T-cell (primary cell): ENCODE results near the gene FBN2. TPM values are rescaled to one million over a fixed set of nuclear protein-coding genes. Genes with fewer than 3 reads are reported as not detected.

Experiments used
- ATAC-seq, 4 experiments: fragments of 200-7000 bp in 3 of 4; fragments of 150-1000 bp in 1 of 4; cut with Tn5 transposase; replicated peaks in 1 of 4; 1 replicate in 3 of 4; 2 replicates in 1 of 4; pipeline ENCODE4 v1.10.0; 2021; ENCODE audit warnings: moderate library complexity in 3 of 4, mild to moderate bottlenecking in 2 of 4, moderate number of reproducible peaks in 1 of 4
- CTCF ChIA-PET, 2 donors: fragments of 300-600 bp; sonication (Branson Sonifier 250); formaldehyde crosslinking; loops; one replicate each; lab custom pipeline; 2022; ENCODE audit warnings: antibody characterized with exemption in 2 of 2; lab: Charles Lee
- POLR2A ChIA-PET, 2 donors: fragments of 300-600 bp; sonication (Branson Sonifier 250); formaldehyde crosslinking; loops; one replicate each; lab custom pipeline; 2022; ENCODE audit warnings: antibody characterized with exemption in 2 of 2; lab: Charles Lee
- DNase-seq, 35 experiments: peaks; one replicate each; pipeline versions ENCODE4 v3.0.0 to v3.0.0-alpha.2; 2013 to 2023
- H3K27ac ChIP-seq: one replicate; pipeline ENCODE4 v1.5.1; 2013; ENCODE audit warnings: low read length
- H3K27me3 ChIP-seq, 2 experiments: replicated peaks in 1 of 2; 1 replicate in 1 of 2; 2 replicates in 1 of 2; pipeline versions ENCODE4 v1.6.1 to v1.7.0; 2013; ENCODE audit warnings: low read length in 1 of 2, mixed read lengths in 1 of 2; ENCODE audit not compliant: control insufficient read depth in 2 of 2, insufficient read depth in 2 of 2; ENCODE audit errors: extremely low read depth in 1 of 2
- H3K36me3 ChIP-seq, 2 donors: 1 replicate in 1 of 2; 2 replicates in 1 of 2; pipeline versions ENCODE4 v1.6.1 to v1.7.0; 2013; ENCODE audit warnings: low read length in 1 of 2; ENCODE audit not compliant: control insufficient read depth in 2 of 2, insufficient read depth in 1 of 2; ENCODE audit errors: extremely low read depth in 1 of 2
- H3K4me1 ChIP-seq, 2 experiments: 1 replicate in 1 of 2; 2 replicates in 1 of 2; pipeline versions ENCODE4 v1.6.1 to v1.7.0; 2013; ENCODE audit warnings: low read length in 2 of 2, mixed read lengths in 1 of 2; ENCODE audit not compliant: insufficient read depth in 2 of 2, control insufficient read depth in 1 of 2; ENCODE audit errors: extremely low read depth in 1 of 2
- H3K4me3 ChIP-seq, 2 donors: 1 replicate in 1 of 2; 2 replicates in 1 of 2; pipeline versions ENCODE4 v1.5.1 to v1.7.0; 2013; ENCODE audit warnings: mild to moderate bottlenecking in 2 of 2, low read length in 1 of 2, moderate library complexity in 1 of 2; ENCODE audit not compliant: control insufficient read depth in 1 of 2; ENCODE audit errors: extremely low read depth in 1 of 2
- H3K9me3 ChIP-seq: 2 replicates; pipeline ENCODE4 v1.7.0; 2013
- H3K27ac Mint-ChIP-seq, 2 donors: one replicate each; pipeline ENCODE4 v1.8.0; 2020 to 2021; ENCODE audit warnings: mild to moderate bottlenecking in 2 of 2, mixed read lengths in 2 of 2
- H3K27me3 Mint-ChIP-seq, 2 donors: one replicate each; pipeline ENCODE4 v1.8.0; 2021 to 2022; ENCODE audit warnings: mixed read lengths in 2 of 2
- H3K36me3 Mint-ChIP-seq: one replicate; pipeline ENCODE4 v1.8.0; 2021; ENCODE audit warnings: mixed read lengths
- H3K4me1 Mint-ChIP-seq, 3 donors: one replicate each; pipeline ENCODE4 v1.8.0; 2020 to 2022; ENCODE audit warnings: mixed read lengths in 3 of 3, mild to moderate bottlenecking in 1 of 3
- H3K4me3 Mint-ChIP-seq, 3 donors: one replicate each; pipeline ENCODE4 v1.8.0; 2020 to 2022; ENCODE audit warnings: mild to moderate bottlenecking in 3 of 3, mixed read lengths in 3 of 3, moderate library complexity in 3 of 3
- H3K9me3 Mint-ChIP-seq, 3 donors: one replicate each; pipeline ENCODE4 v1.8.0; 2020 to 2022; ENCODE audit warnings: mixed read lengths in 3 of 3
- WGBS: methylation state at CpG from one replicate; pipeline ENCODE4 v1.1.5; 2013; ENCODE audit warnings: missing lambda C conversion rate; ENCODE audit not compliant: insufficient coverage; 5-methylcytosine and 5-hydroxymethylcytosine counted together
- total RNA-seq, 35 experiments: library from RNA in 6 of 35; stranded (reverse) in 6 of 35; fragments of 120-200 nt in 1 of 35; gene quantifications; one replicate each; pipeline versions ENCODE4 v1.2.1 to v1.2.4 and lab custom pipeline; 2013 to 2026

The FBN2 gene
- under 1 TPM in 3 of 5 donors, not detected in 2; 0.32 to 0.61 (median 0.36) TPM for total RNA-seq
- total RNA-seq (2013) = 0.41 TPM
- total RNA-seq (lab: John Stamatoyannopoulos, UW) = 0 to 0.51 (median 0) reads per million in 29 experiments

DNA sequence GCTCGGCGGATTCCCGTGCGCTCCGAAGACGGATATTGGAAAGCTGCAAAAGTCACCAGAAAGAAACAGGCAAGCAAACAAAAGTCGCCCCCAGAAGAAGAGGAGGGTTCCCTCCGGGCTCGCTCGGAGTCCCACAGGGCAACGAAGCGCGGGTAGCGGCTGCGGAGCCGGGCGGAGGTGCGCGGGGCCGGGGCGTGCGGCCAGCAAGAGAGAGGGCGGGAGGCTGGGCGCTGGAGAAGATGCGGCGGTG, at the start of gene FBN2:
FBN2 (minus strand) TSS at position 246 of the 250 bp plus-strand sequence. CDS start 642 bp downstream, outside the sequence.
- CTCF ChIA-PET = no interaction called here
- Histone ChIP-seq H3K4me3 (peak within 1 kb of the TSS in 1 of 2 donors; percentile 58), H3K9me3 (no peaks in the 10 kb centered on the region), H3K27ac (no peak within 1 kb of the TSS), H3K27me3 (peaks cover 6 to 32% of the 10 kb centered on the region in 2 experiments), H3K36me3 (no peaks in the 10 kb centered on the region), H3K4me1 (peaks cover 0 to 7% of the 10 kb centered on the region in 2 experiments)
- WGBS = 13% methylated on average over 26 of the region's 26 CpGs
- H3K9me3 Mint-ChIP-seq = peaks cover 0 to 6% (median 3%) of the 10 kb centered on the region in 3 donors
- peaks cover 0 to 5% (median 0%) of the 10 kb centered on the region in 3 donors for H3K4me1 Mint-ChIP-seq
- POLR2A ChIA-PET = no interaction called here
- peak within 1 kb of the TSS in 1 of 3 donors; percentile 13 for H3K4me3 Mint-ChIP-seq
- H3K27ac Mint-ChIP-seq = no peak within 1 kb of the TSS
- ATAC-seq (no peak), DNase-seq (no peak)
- H3K36me3 Mint-ChIP-seq = no peaks in the 10 kb centered on the region
- peaks cover 37 to 40% of the 10 kb centered on the region in 2 donors for H3K27me3 Mint-ChIP-seq

DNA sequence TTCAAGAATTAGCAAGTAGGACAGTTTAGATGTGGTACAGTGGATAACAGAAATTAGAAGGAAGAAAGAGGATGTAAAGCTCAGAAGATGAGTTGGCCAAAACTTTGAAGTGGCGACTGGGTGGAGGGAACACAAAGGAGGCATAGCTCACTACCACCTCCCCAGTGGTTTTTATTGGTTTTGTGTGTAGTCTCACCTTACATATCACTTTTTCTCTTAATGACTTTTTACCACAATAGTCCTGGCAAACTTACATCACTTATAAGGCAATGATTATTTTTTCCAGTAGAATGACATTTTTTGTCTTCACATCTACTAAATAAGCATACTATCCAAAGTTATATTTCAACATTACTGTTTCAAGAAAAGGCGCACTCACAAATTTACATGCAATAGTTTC, 49.2 kb upstream of the FBN2 start:
- Histone ChIP-seq H3K9me3 (no peaks in the 10 kb centered on the region), H3K27ac (no peak overlapping the region), H3K4me3 (no peak overlapping the region), H3K36me3 (no peaks in the 10 kb centered on the region), H3K27me3 (no peaks in the 10 kb centered on the region), H3K4me1 (no peaks in the 10 kb centered on the region)
- ChIA-PET CTCF (no interaction called here), POLR2A (no interaction called here)
- no CpG with 5 or more reads among the region's 2 CpGs for WGBS
- no peaks in the 10 kb centered on the region for H3K27me3 Mint-ChIP-seq
- ATAC-seq (no peak), DNase-seq (no peak)
- peaks cover 0 to 12% (median 0%) of the 10 kb centered on the region in 3 donors for H3K9me3 Mint-ChIP-seq
- H3K4me1 Mint-ChIP-seq = no peaks in the 10 kb centered on the region
- H3K27ac Mint-ChIP-seq = no peak overlapping the region
- no peak overlapping the region for H3K4me3 Mint-ChIP-seq
- H3K36me3 Mint-ChIP-seq = no peaks in the 10 kb centered on the region

DNA sequence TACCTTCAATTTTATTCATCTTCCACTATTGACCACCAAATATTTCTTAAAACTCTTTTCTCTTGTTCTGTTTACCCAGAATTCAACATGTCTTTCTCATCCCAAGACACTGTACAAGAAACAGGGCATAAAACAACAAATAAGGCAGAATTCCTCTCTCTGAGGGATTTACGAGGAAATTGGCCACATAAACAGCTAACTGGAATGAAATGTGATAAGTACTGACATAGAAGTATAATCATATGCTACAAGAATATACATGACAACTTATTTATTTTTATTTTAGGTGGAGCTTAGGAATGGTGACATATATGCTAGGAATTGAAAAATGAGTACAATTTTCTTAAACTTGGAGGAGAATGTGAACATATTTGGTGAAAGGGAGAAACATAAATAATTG, 48.8 kb upstream of the FBN2 start:
- no peaks in the 10 kb centered on the region for H3K27me3 ChIP-seq
- Mint-ChIP-seq H3K27ac (no peak overlapping the region), H3K4me1 (no peaks in the 10 kb centered on the region), H3K27me3 (no peaks in the 10 kb centered on the region), H3K9me3 (peaks cover 0 to 13% (median 0%) of the 10 kb centered on the region in 3 donors), H3K4me3 (no peak overlapping the region), H3K36me3 (no peaks in the 10 kb centered on the region)
- WGBS = no CpG with 5 or more reads among the region's 1 CpG
- no peak for ATAC-seq
- CTCF ChIA-PET = no interaction called here
- DNase-seq = no peak
- POLR2A ChIA-PET = no interaction called here
- H3K4me1 ChIP-seq = no peaks in the 10 kb centered on the region
- no peak overlapping the region for H3K27ac ChIP-seq
- H3K4me3 ChIP-seq = no peak overlapping the region
- no peaks in the 10 kb centered on the region for H3K9me3 ChIP-seq
- no peaks in the 10 kb centered on the region for H3K36me3 ChIP-seq

DNA sequence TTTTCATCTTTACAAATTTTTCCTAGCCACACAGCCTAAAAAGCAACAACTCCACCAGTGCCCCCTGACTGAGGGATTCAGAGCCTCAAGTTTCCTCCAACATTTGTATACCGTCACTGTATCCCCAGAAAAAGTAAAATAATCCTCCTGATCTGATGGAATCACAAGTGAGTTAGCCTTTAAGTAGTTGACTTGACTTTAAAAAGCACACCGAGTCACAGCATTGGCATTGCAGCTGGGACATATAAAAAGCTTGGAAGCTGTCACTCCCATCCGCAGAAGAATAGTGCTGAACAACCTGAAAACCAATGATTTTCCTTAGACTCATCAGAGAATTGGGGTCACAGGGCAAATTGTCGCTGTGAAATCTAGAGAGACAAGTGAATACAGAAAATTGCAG, 41.6 kb upstream of the FBN2 start:
- Histone ChIP-seq H3K4me3 (no peak overlapping the region), H3K36me3 (no peaks in the 10 kb centered on the region), H3K27me3 (no peaks in the 10 kb centered on the region), H3K4me1 (no peaks in the 10 kb centered on the region), H3K9me3 (no peaks in the 10 kb centered on the region), H3K27ac (no peak overlapping the region)
- Mint-ChIP-seq H3K27ac (no peak overlapping the region), H3K36me3 (no peaks in the 10 kb centered on the region), H3K9me3 (peaks cover 0 to 31% (median 8%) of the 10 kb centered on the region in 3 donors), H3K4me3 (no peak overlapping the region), H3K27me3 (no peaks in the 10 kb centered on the region), H3K4me1 (no peaks in the 10 kb centered on the region)
- ChIA-PET POLR2A (no interaction called here), CTCF (no interaction called here)
- ATAC-seq = no peak
- DNase-seq = no peak
- 80% methylated on average over 2 of the region's 4 CpGs for WGBS

DNA sequence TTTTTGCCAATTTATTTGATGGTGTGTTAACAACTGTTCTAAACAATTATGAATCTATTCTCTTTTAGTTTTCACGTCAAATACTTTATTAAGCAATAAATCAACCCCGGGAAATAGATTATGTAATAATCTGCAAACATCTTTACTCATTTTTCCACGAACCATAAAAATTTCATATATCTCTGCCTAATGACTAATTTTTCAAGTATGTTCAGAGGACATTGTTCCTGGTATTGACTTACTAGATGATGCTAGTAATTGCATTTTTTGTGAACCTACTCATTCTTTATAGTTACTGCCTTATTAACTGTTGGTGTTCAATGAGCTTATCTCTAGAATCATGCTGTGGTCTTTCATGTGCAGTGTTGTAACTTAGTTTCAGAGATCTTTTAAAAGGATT, 41.0 kb upstream of the FBN2 start:
- no peaks in the 10 kb centered on the region for H3K36me3 Mint-ChIP-seq
- CTCF ChIA-PET = no interaction called here
- no peak overlapping the region for H3K4me3 Mint-ChIP-seq
- Histone ChIP-seq H3K9me3 (no peaks in the 10 kb centered on the region), H3K4me3 (no peak overlapping the region), H3K4me1 (no peaks in the 10 kb centered on the region), H3K27ac (no peak overlapping the region), H3K36me3 (no peaks in the 10 kb centered on the region), H3K27me3 (no peaks in the 10 kb centered on the region)
- no peak overlapping the region for H3K27ac Mint-ChIP-seq
- peaks cover 0 to 31% (median 8%) of the 10 kb centered on the region in 3 donors for H3K9me3 Mint-ChIP-seq
- no peaks in the 10 kb centered on the region for H3K4me1 Mint-ChIP-seq
- POLR2A ChIA-PET = no interaction called here
- WGBS = no CpG with 5 or more reads among the region's 3 CpGs
- DNase-seq (no peak), ATAC-seq (no peak)
- H3K27me3 Mint-ChIP-seq = no peaks in the 10 kb centered on the region

DNA sequence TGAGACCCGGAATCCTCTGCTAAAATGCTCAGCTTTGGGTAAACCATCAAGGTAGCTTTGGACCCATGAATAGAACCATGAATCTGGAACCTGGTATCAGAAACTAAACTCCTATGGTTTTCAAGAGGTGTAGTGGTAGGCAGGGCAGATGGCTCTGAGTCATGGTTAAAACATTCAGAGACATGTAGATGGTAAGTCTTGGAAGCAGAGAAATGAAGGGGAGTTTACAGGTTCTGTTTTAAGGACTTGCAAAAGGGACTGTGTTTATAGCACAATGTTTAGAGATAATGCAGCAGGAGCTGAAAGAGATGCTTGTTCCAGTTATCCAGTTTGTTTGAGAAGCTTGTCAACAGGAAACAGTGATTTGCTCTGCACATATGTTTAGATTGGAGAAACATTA, 36.0 kb upstream of the FBN2 start:
- Histone ChIP-seq H3K27ac (no peak overlapping the region), H3K4me3 (no peak overlapping the region), H3K9me3 (no peaks in the 10 kb centered on the region), H3K27me3 (no peaks in the 10 kb centered on the region), H3K36me3 (no peaks in the 10 kb centered on the region), H3K4me1 (no peaks in the 10 kb centered on the region)
- no peak for DNase-seq
- POLR2A ChIA-PET = no interaction called here
- 43% methylated on average over 1 of the region's 1 CpG for WGBS
- peaks cover 0 to 12% (median 8%) of the 10 kb centered on the region in 3 donors for H3K9me3 Mint-ChIP-seq
- CTCF ChIA-PET = no interaction called here
- H3K36me3 Mint-ChIP-seq = no peaks in the 10 kb centered on the region
- no peaks in the 10 kb centered on the region for H3K4me1 Mint-ChIP-seq
- no peak overlapping the region for H3K27ac Mint-ChIP-seq
- no peak overlapping the region for H3K4me3 Mint-ChIP-seq
- no peak for ATAC-seq
- no peaks in the 10 kb centered on the region for H3K27me3 Mint-ChIP-seq

DNA sequence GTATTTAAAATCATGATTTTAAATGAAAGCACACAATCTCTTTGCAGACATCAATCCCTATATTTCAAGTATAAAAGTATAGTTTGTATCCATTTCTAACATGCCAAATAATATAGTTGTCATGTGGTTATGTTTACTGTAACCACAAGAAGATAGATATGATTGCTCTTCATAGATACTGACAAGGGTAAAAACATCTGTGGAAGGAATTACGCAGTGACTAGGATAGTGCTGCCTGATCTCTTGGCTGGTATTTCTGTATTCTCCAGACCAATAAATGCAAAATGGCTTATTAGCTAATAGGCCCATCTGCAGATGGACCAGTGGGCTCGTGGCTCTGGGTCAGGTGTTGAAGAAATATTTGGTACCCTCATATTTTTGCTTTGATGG, 34.9 kb upstream of the FBN2 start:
- Mint-ChIP-seq H3K4me3 (no peak overlapping the region), H3K27me3 (no peaks in the 10 kb centered on the region), H3K9me3 (peaks cover 0 to 9% (median 8%) of the 10 kb centered on the region in 3 donors), H3K27ac (no peak overlapping the region), H3K36me3 (no peaks in the 10 kb centered on the region), H3K4me1 (no peaks in the 10 kb centered on the region)
- no CpG with 5 or more reads among the region's 2 CpGs for WGBS
- Histone ChIP-seq H3K4me1 (no peaks in the 10 kb centered on the region), H3K27ac (no peak overlapping the region), H3K9me3 (no peaks in the 10 kb centered on the region), H3K27me3 (no peaks in the 10 kb centered on the region), H3K4me3 (no peak overlapping the region), H3K36me3 (no peaks in the 10 kb centered on the region)
- DNase-seq (no peak), ATAC-seq (no peak)
- POLR2A ChIA-PET = no interaction called here
- CTCF ChIA-PET = no interaction called here
